ENCODE results near the gene GNG14. TPM values are rescaled to one million over a fixed set of nuclear protein-coding genes. Genes with fewer than 3 reads are reported as not detected.

Gene GNG14
- total and polyA plus RNA-seq, 2 donors (not counting 3 experiments of a cell fraction or from before 2014, with no cell fraction given) = not detected

DNA sequence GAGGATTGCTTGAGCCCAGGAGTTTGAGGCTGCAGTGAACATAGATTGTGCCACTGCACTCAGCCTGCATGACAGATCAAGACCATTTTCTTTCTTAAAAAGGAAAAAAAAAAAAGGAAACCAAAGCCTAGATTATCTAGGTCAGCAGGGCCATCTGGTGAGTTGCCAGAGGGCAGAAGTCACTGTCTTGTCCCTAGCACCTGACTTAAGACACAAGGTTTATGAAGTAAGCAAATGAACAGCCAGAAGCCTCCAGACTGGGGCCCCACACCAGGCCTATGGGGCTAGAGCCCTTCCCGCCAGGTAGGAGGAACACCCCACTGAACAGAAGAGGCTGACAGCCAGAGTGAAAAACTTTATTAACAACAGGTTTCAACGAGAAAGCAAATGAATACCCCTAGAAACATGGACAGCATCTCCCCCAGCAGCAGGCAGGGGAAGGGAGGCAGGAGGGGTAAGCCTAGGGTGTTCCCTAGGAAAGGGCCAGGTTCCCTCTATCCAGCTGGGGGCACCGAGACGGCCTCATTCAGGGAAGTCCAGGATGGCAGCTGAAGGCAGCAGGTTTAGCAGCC is 20.0 kb upstream of the GNG14 start:
- no peak overlapping the region for H3K27ac ChIP-seq (ENCODE audit: insufficient read depth, low read depth, low read length)
- peaks cover 16% of the 10 kb centered on the region for H3K79me2 ChIP-seq (ENCODE audit: control insufficient read depth, insufficient read depth, low read length)
- DNase-seq (ENCODE audit: low read depth, low spot score) (no peak), FAIRE-seq (no peak)
- H3K9ac ChIP-seq (replicated peaks; ENCODE audit: extremely low read depth, insufficient read depth, low read length) = no peak overlapping the region
- H2AFZ ChIP-seq (ENCODE audit: low read depth, low read length) = no peak overlapping the region
- dilution Hi-C loops (cut with MboI; ENCODE audit: extremely low pct_ligation_motif_present, low sequenced_read_pairs) (no loop called here), intact Hi-C loops (cut with micrococcal nuclease) (loop anchor here (2.0 to 5.0 kb wide), 3 partner anchors 27 to 746 kb away; partner anchors contain the start of gene ZNF136)
- H3K4me2 ChIP-seq (ENCODE audit: insufficient read depth, low read length) = no peak overlapping the region
- no peaks in the 10 kb centered on the region for H3K9me1 ChIP-seq (replicated peaks; ENCODE audit: control insufficient read depth, extremely low read depth, insufficient read depth, low read length)
- no peaks in the 10 kb centered on the region for H4K20me1 ChIP-seq (replicated peaks; ENCODE audit: control insufficient read depth, extremely low read depth, insufficient read depth, low read length)
- BruUV-seq (replicated peaks) = no TSS peak
- no peak overlapping the region for H3K4me3 ChIP-seq (replicated peaks in 1 of 3; ENCODE audit: insufficient read depth in 1 of 3, low read depth in 1 of 3, low read length in 3 of 3)
- CTCF ChIA-PET = no interaction called here
- TF ChIP-seq MYC (IDR thresholded peaks at IDR 0.05; ENCODE audit: low read depth, low read length) = no peak
- TF ChIP-seq EZH2 (IDR thresholded peaks at IDR 0.05; ENCODE audit: borderline replicate concordance, low read depth, low read length, severe bottlenecking) = no peak
- TF ChIP-seq GATA2 (IDR thresholded peaks at IDR 0.05; ENCODE audit: insufficient read depth, insufficient read length, low read depth, low read length) = no peak
- no peak for TF ChIP-seq POLR2A (IDR thresholded peaks at IDR 0.05; ENCODE audit: low read depth, low read length)
- TF ChIP-seq POLR2AphosphoS5 (IDR thresholded peaks at IDR 0.05; ENCODE audit: insufficient read depth, low read depth, low read length) = no peak
- no peak for TF ChIP-seq FOS (IDR thresholded peaks at IDR 0.05; ENCODE audit: borderline replicate concordance, insufficient read depth, low read length)
- TF ChIP-seq, protein P1, sequence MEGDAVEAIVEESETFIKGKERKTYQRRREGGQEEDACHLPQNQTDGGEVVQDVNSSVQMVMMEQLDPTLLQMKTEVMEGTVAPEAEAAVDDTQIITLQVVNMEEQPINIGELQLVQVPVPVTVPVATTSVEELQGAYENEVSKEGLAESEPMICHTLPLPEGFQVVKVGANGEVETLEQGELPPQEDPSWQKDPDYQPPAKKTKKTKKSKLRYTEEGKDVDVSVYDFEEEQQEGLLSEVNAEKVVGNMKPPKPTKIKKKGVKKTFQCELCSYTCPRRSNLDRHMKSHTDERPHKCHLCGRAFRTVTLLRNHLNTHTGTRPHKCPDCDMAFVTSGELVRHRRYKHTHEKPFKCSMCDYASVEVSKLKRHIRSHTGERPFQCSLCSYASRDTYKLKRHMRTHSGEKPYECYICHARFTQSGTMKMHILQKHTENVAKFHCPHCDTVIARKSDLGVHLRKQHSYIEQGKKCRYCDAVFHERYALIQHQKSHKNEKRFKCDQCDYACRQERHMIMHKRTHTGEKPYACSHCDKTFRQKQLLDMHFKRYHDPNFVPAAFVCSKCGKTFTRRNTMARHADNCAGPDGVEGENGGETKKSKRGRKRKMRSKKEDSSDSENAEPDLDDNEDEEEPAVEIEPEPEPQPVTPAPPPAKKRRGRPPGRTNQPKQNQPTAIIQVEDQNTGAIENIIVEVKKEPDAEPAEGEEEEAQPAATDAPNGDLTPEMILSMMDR (IDR thresholded peaks at IDR 0.05; ENCODE audit: extremely low read depth in 1 of 2, insufficient read depth in 1 of 2, low read depth in 1 of 2, low read length in 2 of 2) = no peak
- TF ChIP-seq, protein P2, sequence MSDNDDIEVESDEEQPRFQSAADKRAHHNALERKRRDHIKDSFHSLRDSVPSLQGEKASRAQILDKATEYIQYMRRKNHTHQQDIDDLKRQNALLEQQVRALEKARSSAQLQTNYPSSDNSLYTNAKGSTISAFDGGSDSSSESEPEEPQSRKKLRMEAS (IDR thresholded peaks at IDR 0.05; ENCODE audit: insufficient read depth, insufficient read length) = no peak
- no peak for TF ChIP-seq JUN (IDR thresholded peaks at IDR 0.05; ENCODE audit: borderline replicate concordance, insufficient read depth, insufficient read length, low read depth)
- peaks cover 20% of the 10 kb centered on the region for H3K4me1 ChIP-seq (ENCODE audit: control insufficient read depth, extremely low read depth, insufficient read depth, low read length)
- POLR2A ChIA-PET = no interaction called here
- H3K27me3 ChIP-seq (ENCODE audit: control insufficient read depth in 2 of 2, insufficient read depth in 2 of 2, low read length in 2 of 2) = no peaks in the 10 kb centered on the region
- peaks cover 0 to 7% of the 10 kb centered on the region in 2 experiments for H3K36me3 ChIP-seq (ENCODE audit: control insufficient read depth in 2 of 2, extremely low read depth in 1 of 2, insufficient read depth in 2 of 2, low read length in 2 of 2)
- no peaks in the 10 kb centered on the region for H3K9me3 ChIP-seq (replicated peaks; ENCODE audit: control insufficient read depth, insufficient read depth, low read length)

Measured in endothelial cell of umbilical vein (primary cell).